GM21360 (cell line): ENCODE measurements around the gene OR4F17.
"Not testable (repeated sequence)": the region's sequence is repeated elsewhere in the genome, so short reads cannot be mapped to it uniquely, and the experiment has no call there.

Source experiments
- ATAC-seq: cut with Tn5 transposase; IDR thresholded peaks from one replicate; pipeline ENCODE4 v1.9.1; 2021; ENCODE audit warnings: mild to moderate bottlenecking, moderate library complexity; ENCODE audit not compliant: unreplicated experiment

Gene OR4F17

GRCh38 chr19:106804-107203, at the start of gene OR4F17:
OR4F17 (plus strand) TSS chr19:107104; CDS start chr19:110679, 3,575 bp downstream.
- ATAC-seq, result not testable (repeated sequence)

GRCh38 chr19:70793-71192, 36.1 kb upstream of the OR4F17 start:
- ATAC-seq, result not testable (repeated sequence)

- ATAC-seq, result not testable (repeated sequence)
Measured at GRCh38 chr19:82864-83263, 24.0 kb upstream of the OR4F17 start.

GRCh38 chr19:83626-84025, 23.3 kb upstream of the OR4F17 start:
- ATAC-seq, result not testable (repeated sequence)

- ATAC-seq, result not testable (repeated sequence)
Measured at GRCh38 chr19:90678-91077, 16.2 kb upstream of the OR4F17 start.

GRCh38 chr19:94794-95193, 12.1 kb upstream of the OR4F17 start:
- ATAC-seq, result not testable (repeated sequence)

- not testable (repeated sequence) for ATAC-seq
Measured at GRCh38 chr19:97647-98046, 9.3 kb upstream of the OR4F17 start.

GRCh38 chr19:120443-121140, 13.7 kb downstream of the OR4F17 start:
- not testable (repeated sequence) for ATAC-seq
